GM21786 (cell line): Measurements from ENCODE around the gene SENP6.
"Not testable (repeated sequence)": the region's sequence is repeated elsewhere in the genome, so short reads cannot be mapped to it uniquely, and the experiment has no call there.

Experiments used
- ATAC-seq: cut with Tn5 transposase; IDR thresholded peaks from one replicate; pipeline ENCODE4 v1.9.1; 2021; ENCODE audit not compliant: unreplicated experiment

SENP6 gene

DNA sequence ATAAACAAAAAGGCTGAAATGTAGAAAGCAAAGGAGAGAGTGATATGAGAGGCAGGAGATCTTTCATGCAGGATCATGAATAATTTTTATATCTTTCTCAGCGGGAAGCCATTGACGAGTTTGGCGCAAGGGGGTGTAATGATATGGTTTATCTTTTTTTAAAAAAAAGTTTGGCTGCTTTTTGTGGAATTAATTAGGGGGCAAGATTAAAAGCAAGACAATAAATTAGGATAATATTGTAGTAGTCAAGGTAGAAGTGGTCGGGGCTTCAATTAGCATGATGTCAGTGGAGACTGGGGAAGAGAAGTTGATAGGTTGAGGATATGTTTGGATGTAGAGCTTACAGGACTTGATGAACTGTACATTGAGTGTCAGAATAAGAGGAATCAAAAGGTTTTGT, 4.0 kb downstream of the SENP6 start:
- ATAC-seq, result no peak

DNA sequence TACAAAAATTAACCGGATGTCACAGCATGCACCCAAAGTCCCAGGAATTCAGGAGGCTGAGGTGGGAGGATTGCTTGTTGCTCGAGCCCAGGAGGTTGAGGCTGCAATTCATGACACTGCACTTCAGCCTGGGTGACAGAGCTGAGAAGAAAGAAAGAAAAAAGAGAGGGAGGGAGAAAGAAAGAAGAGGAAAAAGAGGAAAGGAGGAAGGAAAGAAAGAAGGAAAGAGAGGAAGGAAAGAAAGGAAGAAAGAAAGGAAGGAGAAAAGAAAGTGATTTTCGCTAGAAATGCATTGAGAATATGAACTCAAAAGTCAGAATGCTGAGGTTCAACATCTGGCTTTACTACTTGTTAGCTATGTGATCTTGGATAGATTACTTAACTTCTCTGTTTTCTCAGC, 6.6 kb downstream of the SENP6 start:
- no peak for ATAC-seq

DNA sequence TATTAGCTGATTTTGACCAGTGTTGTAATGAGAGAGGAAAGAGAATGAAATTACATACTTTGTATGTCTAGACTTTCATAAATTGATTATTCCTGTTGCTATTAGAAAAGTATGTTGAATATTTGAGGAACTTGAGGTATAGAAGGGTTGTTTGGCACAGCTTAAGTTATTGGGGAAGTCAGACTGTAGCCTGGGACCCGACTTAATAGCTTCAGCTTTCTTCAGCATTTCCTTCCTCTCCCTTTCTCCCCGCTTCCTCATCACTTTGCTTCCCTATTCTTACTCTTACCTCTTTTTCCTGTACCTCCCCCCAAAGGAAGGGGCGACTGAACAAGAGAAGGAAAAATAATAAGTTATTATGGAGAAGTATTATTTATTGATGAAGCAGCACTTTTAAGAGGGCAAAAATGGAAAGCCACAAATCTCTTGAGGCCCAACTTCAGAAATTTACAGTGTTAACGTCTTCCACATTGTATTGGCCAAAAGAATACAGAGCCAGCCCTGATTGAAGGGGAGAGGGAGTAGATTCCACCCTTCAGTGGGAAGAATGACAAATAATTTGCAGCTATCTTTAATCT, 7.4 kb downstream of the SENP6 start:
- ATAC-seq, result no peak

DNA sequence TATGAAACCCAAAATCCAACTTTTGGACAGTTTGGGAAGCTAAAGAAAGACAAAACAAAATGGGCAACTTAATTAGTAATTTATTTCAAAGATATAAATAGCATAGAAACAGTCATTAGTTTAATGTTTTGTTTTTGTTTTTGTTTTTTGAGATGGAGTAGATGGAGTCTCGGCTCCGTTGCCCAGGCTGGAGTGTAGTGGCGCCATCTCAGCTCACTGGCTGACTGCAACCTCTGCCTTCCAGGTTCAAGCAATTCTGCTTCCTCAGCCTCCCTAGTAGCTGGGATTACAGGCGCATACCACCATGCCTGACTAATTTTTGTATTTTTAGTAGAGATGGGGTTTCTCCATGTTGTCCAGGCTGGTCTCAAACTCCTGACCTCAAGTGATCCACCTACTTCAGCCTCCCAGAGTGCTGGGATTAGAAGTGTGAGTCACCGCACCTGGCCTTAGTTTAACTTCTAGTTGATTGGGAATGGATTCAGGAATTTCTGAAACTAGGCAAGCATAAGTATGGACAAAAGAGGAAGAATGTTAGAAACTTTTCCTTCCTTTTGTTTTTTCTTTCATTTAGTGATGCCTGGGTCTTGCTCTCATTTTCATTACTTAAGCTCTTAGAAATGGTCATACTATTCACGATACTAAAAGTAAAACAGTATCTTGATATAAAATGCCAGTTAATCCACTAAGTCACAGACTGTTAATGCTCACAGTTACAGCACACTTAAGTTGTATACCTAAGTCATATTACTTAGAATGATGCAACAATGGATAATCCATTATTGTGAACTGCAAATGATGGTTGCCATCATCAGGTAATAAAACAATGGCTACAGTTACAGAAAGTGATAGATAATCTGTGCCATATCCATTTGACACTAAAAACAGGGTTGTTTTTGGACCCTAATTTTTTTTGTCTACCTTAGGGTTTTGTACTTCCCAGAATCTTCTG, 8.2 kb downstream of the SENP6 start:
- ATAC-seq, result no peak

DNA sequence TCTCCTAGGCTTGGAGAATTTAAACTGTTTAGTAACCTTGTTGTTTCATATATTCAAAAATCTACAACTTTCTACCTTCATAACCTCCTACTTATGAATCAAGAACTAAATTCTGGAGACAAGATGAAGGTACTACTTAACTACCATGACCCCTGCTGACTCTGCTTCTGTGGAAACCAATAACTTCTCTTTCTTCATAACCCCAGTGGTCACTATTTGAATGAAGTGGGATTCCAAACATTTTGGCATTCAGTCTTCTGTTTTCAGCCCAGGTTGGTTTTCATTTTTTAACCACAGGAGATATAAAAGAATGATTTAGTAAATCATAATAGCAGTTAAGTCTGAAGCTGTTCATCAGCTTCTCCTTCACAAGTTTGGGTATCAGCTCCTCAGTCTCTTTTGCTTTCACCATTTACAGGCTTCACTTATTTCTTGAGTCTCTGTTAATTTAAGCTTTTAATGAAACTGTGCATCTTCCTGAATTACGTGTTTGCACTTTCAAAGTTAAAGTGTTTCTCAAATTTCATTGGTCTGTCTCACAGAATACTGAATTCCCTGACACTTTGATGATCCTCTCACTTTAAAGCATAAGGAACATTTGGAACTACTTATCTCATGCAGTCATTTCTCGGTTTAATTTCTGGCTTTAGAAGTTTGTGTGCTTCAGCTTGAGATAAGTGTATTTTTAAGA, 9.5 kb downstream of the SENP6 start:
- ATAC-seq, result no peak

- no peak for ATAC-seq
These were observed 10.2 kb downstream of the SENP6 start for GRCh38 chr6:75611702-75612375.

- no peak for ATAC-seq
These were observed 10.8 kb downstream of the SENP6 start for GRCh38 chr6:75612434-75612833.

DNA sequence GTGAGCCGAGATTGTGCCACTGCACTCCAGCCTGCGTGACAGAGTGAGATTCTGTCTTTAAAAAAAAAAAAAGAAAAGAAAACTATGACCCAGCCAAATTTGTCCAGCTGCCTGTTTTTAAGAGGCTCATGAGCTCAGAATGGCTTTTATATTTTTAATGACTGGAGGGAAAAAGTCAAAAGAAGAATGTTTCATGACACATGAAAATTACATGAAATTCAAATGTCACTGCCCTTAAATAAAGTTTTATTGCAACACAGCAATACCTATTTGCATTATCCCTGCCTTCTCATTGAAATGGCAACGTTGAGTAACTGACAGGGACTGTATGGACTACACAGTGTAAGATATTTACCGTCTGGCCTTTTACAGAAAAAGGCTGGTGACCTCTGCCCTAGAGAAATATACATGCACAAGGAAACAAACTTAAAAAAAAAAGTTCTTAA, 11.4 kb downstream of the SENP6 start:
- no peak for ATAC-seq

DNA sequence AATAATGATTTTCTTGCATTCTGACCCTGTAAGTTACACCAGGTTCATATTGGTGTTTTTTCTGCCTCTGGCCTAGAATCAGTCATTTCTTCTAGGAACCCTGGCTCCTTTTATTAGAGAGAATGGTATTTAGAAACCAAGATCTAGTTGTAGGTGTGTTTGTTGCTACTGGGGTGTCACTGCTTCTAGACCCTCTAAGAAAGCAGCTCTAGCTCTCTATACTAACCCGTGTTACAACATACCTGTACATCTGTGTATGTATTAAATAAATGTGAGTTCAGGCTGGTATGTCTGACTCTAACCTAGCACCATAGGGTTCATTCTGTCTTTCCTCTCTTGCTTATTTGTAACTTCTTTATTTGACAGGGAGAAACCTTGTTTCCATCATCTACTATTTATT, 16.8 kb downstream of the SENP6 start:
- no peak for ATAC-seq

- no peak for ATAC-seq
These were observed 17.7 kb downstream of the SENP6 start for GRCh38 chr6:75619230-75619899.

DNA sequence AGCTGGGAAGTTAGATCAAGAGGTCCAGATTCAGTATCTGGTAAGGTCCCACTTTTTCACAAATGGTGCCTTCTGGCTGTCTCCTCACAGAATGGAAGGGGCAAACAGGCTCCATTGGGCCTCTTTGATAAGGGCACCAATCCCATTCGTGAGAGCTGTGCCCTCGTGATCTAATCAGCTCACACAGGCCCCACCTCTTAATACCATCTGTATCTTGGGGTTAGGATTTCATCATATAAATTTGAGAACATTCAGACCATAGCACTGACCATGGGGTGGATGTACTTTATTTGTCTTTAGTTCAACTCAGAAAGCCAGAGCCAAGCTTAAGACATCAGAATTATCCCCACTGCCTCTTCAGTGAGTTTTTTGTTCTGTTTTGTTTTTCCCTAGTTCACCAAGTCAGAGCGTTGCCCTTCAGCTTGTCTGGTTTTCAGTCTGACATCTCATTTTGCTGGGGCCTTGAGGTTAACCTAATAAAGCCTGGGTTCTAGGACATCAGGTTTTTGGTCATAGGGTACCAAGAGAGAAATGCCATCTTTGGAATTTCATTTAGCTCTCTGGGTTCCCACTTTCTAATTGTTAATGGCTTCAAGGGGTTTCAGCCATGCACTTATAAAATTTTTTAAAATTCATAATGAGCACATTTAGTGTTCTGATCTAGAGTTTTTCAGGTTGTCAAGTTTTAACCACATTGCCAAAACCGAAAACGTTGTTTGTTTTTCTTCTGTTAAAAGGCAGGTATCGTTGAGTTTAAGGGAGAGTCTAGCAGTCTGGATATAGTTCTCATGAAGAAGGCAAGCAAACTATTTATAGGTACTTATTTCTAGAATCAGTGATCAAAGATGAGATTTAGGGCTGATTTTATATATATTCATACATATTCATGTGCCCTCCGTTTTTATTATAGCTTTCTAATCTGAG, 19.0 kb downstream of the SENP6 start:
- ATAC-seq, result no peak

GRCh38 chr6:75621846-75622245, 20.2 kb downstream of the SENP6 start:
- no peak for ATAC-seq

DNA sequence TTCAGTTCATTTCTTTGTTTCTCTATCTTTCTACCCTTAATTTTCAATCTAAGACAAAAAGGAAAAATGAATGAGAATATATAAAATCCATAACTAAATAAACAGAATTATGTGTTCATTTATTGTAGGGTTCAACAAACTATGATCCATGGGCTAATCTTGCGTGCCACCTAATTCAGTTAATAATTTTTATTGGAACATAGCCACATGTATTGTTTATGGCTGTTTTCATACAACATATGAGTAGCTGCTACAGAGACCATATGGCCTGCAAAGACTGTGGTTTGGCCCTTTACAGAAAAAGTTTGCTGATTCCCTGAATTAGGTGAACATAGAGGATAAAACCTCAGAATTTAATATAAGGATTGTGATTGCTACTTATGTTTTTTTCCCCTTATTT, 21.8 kb downstream of the SENP6 start:
- no peak for ATAC-seq

GRCh38 chr6:75624335-75624734, 22.7 kb downstream of the SENP6 start:
- no peak for ATAC-seq

DNA sequence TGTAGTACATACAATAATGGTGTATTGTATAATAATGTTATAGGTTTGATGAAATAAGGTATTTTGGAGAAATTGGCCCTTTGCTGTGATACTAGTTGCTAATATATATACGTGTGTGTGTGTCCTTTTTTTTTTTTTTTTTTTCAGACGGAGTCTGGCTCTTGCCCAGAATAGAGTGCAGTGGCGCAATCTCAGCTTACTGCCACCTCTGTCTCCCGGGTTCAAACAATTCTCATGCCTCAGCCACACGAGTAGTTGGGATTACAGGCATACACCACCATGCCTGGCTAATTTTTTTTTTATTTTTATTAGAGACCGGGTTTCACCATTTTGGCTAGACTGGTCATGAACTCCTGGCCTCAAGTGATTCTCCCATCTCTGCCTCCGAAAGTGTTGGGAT, 23.3 kb downstream of the SENP6 start:
- no peak for ATAC-seq

DNA sequence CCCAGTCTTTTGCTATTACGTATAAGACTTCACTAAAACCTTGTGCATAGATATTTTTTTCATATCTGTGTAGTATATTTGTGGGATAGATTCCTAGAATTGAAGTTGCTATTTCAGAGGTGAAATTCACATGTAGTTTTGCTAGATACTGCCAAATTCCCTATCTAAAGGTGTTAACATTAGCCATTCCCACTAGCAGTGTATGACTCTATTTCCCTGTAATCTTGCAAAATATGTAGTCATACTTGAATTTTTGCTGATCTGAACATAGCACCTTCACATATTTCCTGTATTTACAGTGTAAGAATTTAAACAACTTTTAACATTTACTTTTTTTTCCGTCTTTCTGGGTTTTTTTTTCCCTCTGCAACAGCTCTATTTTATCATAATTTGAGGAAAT, 24.9 kb downstream of the SENP6 start:
- ATAC-seq, result no peak

GRCh38 chr6:75627708-75628107, 26.0 kb downstream of the SENP6 start:
- not testable (repeated sequence) for ATAC-seq

GRCh38 chr6:75631859-75632635, 30.4 kb downstream of the SENP6 start:
- no peak for ATAC-seq

- ATAC-seq, result no peak
These were observed 31.4 kb downstream of the SENP6 start for GRCh38 chr6:75633045-75633444.
